ENCODE data around the gene RBM6.
"Not testable (repeated sequence)": the region's sequence is repeated elsewhere in the genome, so short reads cannot be mapped to it uniquely, and the experiment has no call there.

Gene RBM6

GRCh38 chr3:49976942-49977341 is 37.0 kb downstream of the RBM6 start:
- no peak for DNase-seq (ENCODE audit: low read depth in 1 of 2, low spot score in 1 of 2)

- no peak for DNase-seq (ENCODE audit: low read depth in 1 of 2, low spot score in 1 of 2)
Observed at GRCh38 chr3:49984394-49984793, 44.4 kb downstream of the RBM6 start.

GRCh38 chr3:49992326-49992725 is 52.4 kb downstream of the RBM6 start:
- DNase-seq (ENCODE audit: low read depth in 1 of 2, low spot score in 1 of 2): no peak

- no peak for DNase-seq (ENCODE audit: low read depth in 1 of 2, low spot score in 1 of 2)
Observed at GRCh38 chr3:49994476-49994875, 54.5 kb downstream of the RBM6 start.

GRCh38 chr3:49996016-49996415 is 56.1 kb downstream of the RBM6 start:
- no peak for DNase-seq (ENCODE audit: low read depth in 1 of 2, low spot score in 1 of 2)

GRCh38 chr3:49997862-49998261 is 57.9 kb downstream of the RBM6 start:
- DNase-seq (ENCODE audit: low read depth in 1 of 2, low spot score in 1 of 2): no peak

GRCh38 chr3:49998326-49998725 is 58.4 kb downstream of the RBM6 start:
- no peak for DNase-seq (ENCODE audit: low read depth in 1 of 2, low spot score in 1 of 2)

GRCh38 chr3:50001511-50001910 is 61.6 kb downstream of the RBM6 start:
- no peak for DNase-seq (ENCODE audit: low read depth in 1 of 2, low spot score in 1 of 2)

- no peak for DNase-seq (ENCODE audit: low read depth in 1 of 2, low spot score in 1 of 2)
Observed at GRCh38 chr3:50003216-50003615, 63.3 kb downstream of the RBM6 start.

GRCh38 chr3:50003824-50004223 is 63.9 kb downstream of the RBM6 start:
- no peak for DNase-seq (ENCODE audit: low read depth in 1 of 2, low spot score in 1 of 2)

GRCh38 chr3:50008931-50009330 is 69.0 kb downstream of the RBM6 start:
- DNase-seq (ENCODE audit: low read depth in 1 of 2, low spot score in 1 of 2): no peak

- no peak for DNase-seq (ENCODE audit: low read depth in 1 of 2, low spot score in 1 of 2)
Observed at GRCh38 chr3:50010959-50011358, 71.0 kb downstream of the RBM6 start.

- no peak for DNase-seq (ENCODE audit: low read depth in 1 of 2, low spot score in 1 of 2)
Observed at GRCh38 chr3:50015918-50016317, 76.0 kb downstream of the RBM6 start.

GRCh38 chr3:50028346-50028745 is 88.4 kb downstream of the RBM6 start:
- no peak for DNase-seq (ENCODE audit: low read depth in 1 of 2, low spot score in 1 of 2)

- not testable (repeated sequence) for DNase-seq (ENCODE audit: low read depth in 1 of 2, low spot score in 1 of 2)
Observed at GRCh38 chr3:50031201-50031600, 91.3 kb downstream of the RBM6 start.

GRCh38 chr3:50044976-50045375 is 105.0 kb downstream of the RBM6 start:
- no peak for DNase-seq (ENCODE audit: low read depth in 1 of 2, low spot score in 1 of 2)

GRCh38 chr3:50047426-50047825 is 107.5 kb downstream of the RBM6 start:
- no peak for DNase-seq (ENCODE audit: low read depth in 1 of 2, low spot score in 1 of 2)

GRCh38 chr3:50050361-50050760 is 110.4 kb downstream of the RBM6 start:
- no peak for DNase-seq (ENCODE audit: low read depth in 1 of 2, low spot score in 1 of 2)

- no peak for DNase-seq (ENCODE audit: low read depth in 1 of 2, low spot score in 1 of 2)
Observed at GRCh38 chr3:50057756-50058155, 117.8 kb downstream of the RBM6 start.

GRCh38 chr3:50068134-50068533 is 128.2 kb downstream of the RBM6 start:
- DNase-seq (ENCODE audit: low read depth in 1 of 2, low spot score in 1 of 2): no peak

- DNase-seq (ENCODE audit: low read depth in 1 of 2, low spot score in 1 of 2): no peak
Observed at GRCh38 chr3:50078091-50078490, 138.1 kb downstream of the RBM6 start.

GRCh38 chr3:50078622-50079021 is 138.7 kb downstream of the RBM6 start:
- DNase-seq (ENCODE audit: low read depth in 1 of 2, low spot score in 1 of 2): no peak

GRCh38 chr3:50084951-50085350 is 145.0 kb downstream of the RBM6 start:
- not testable (repeated sequence) for DNase-seq (ENCODE audit: low read depth in 1 of 2, low spot score in 1 of 2)

Data from activated CD4-positive, alpha-beta T cell treated with anti-CD3 and anti-CD28 coated beads, Interleukin-2, amount 50 U/mL, for 24 hours (primary cell).